H1 (cell line): ENCODE measurements around the gene SLC45A1. TPM values are rescaled to one million over a fixed set of nuclear protein-coding genes. Genes with fewer than 3 reads are reported as not detected.

ENCODE experiments used
- CTCF ChIA-PET: fragments of 300-600 bp; sonication (Branson Sonifier 250); formaldehyde crosslinking; loops from one replicate; lab custom pipeline; 2021; ENCODE audit not compliant: partially characterized antibody; lab: Charles Lee
- POLR2A ChIA-PET: fragments of 300-600 bp; sonication (Branson Sonifier 250); formaldehyde crosslinking; loops from one replicate; lab custom pipeline; 2021; ENCODE audit warnings: inconsistent platforms; ENCODE audit not compliant: partially characterized antibody; lab: Charles Lee
- DNase-seq, 2 experiments: peaks; one replicate each; pipeline versions ENCODE4 v3.0.0 to v3.0.0-alpha.2; 2010 to 2022; ENCODE audit warnings: low spot score in 2 of 2, low read depth in 1 of 2, mixed read lengths in 1 of 2
- FAIRE-seq: peaks from 2 replicates; lab custom pipeline; 2011; peaks lifted over from hg19 to GRCh38; lab: Jason Lieb, UNC
- H2AFZ ChIP-seq: 2 replicates; pipeline ENCODE4 v1.8.1; 2012; ENCODE audit warnings: low read length, inconsistent platforms
- H2AK5ac ChIP-seq: 2 replicates; pipeline ENCODE4 v1.6.1; 2013; ENCODE audit warnings: low read depth, low read length
- H2BK120ac ChIP-seq: replicated peaks from 2 replicates; pipeline ENCODE3; 2013; ENCODE audit warnings: low read depth, low read length, inconsistent platforms
- H2BK12ac ChIP-seq: 2 replicates; pipeline ENCODE4 v1.6.1; 2013; ENCODE audit warnings: low read depth, low read length
- H2BK15ac ChIP-seq: 2 replicates; pipeline ENCODE4 v1.6.1; 2013; ENCODE audit warnings: low read length
- H2BK20ac ChIP-seq: 2 replicates; pipeline ENCODE4 v1.6.1; 2013; ENCODE audit warnings: low read length
- H2BK5ac ChIP-seq: 2 replicates; pipeline ENCODE4 v1.6.1; 2013; ENCODE audit warnings: low read depth, low read length
- H3K14ac ChIP-seq: 2 replicates; pipeline ENCODE4 v1.6.1; 2013; ENCODE audit warnings: inconsistent platforms; ENCODE audit not compliant: insufficient read length
- H3K18ac ChIP-seq: 2 replicates; pipeline ENCODE4 v1.6.1; 2013; ENCODE audit warnings: low read length; ENCODE audit errors: extremely low read depth
- H3K23ac ChIP-seq: 2 replicates; pipeline ENCODE4 v1.6.1; 2013; ENCODE audit warnings: inconsistent platforms; ENCODE audit not compliant: insufficient read length
- H3K23me2 ChIP-seq: 2 replicates; pipeline ENCODE4 v1.6.1; 2013; ENCODE audit warnings: low read depth, low read length
- H3K27ac ChIP-seq: 2 replicates; pipeline ENCODE4 v1.6.1; 2011; ENCODE audit warnings: low read depth, low read length, inconsistent platforms
- H3K27me3 ChIP-seq, 4 experiments: replicated peaks in 1 of 4; 1 replicate in 1 of 4; 2 replicates in 3 of 4; pipeline versions ENCODE4 v1.6.1 to v1.8.1; 2011 to 2013; ENCODE audit warnings: low read length in 3 of 4, mild to moderate bottlenecking in 3 of 4, inconsistent platforms in 2 of 4, mixed read lengths in 2 of 4, moderate library complexity in 1 of 4; ENCODE audit not compliant: control insufficient read depth in 3 of 4, insufficient read depth in 3 of 4; ENCODE audit errors: extremely low read depth in 1 of 4
- H3K36me3 ChIP-seq, 4 experiments: 2 replicates each; pipeline versions ENCODE4 v1.6.1 to v1.8.1; 2011 to 2013; ENCODE audit warnings: mild to moderate bottlenecking in 4 of 4, low read length in 3 of 4, moderate library complexity in 2 of 4, control low read depth in 1 of 4, inconsistent platforms in 1 of 4; ENCODE audit not compliant: insufficient read depth in 4 of 4, control insufficient read depth in 2 of 4
- H3K4ac ChIP-seq: replicated peaks from 2 replicates; pipeline ENCODE3; 2013; ENCODE audit warnings: low read length, low read depth, mixed read lengths, inconsistent platforms; ENCODE audit not compliant: insufficient read length
- H3K4me1 ChIP-seq, 4 experiments: replicated peaks in 1 of 4; 1 replicate in 1 of 4; 2 replicates in 3 of 4; pipeline versions ENCODE4 v1.6.1 to v1.8.1; 2011 to 2013; ENCODE audit warnings: low read length in 3 of 4, inconsistent platforms in 2 of 4, mixed read lengths in 1 of 4; ENCODE audit not compliant: insufficient read depth in 4 of 4, control insufficient read depth in 3 of 4
- H3K4me2 ChIP-seq, 2 experiments: 2 replicates each; pipeline versions ENCODE4 v1.6.1 to v1.8.1; 2011 to 2013; ENCODE audit warnings: low read depth in 2 of 2, low read length in 2 of 2, control low read depth in 1 of 2, inconsistent platforms in 1 of 2, mild to moderate bottlenecking in 1 of 2; ENCODE audit not compliant: insufficient read depth in 1 of 2
- H3K4me3 ChIP-seq, 4 experiments: fragments of 200-600, 300-600 bp in 1 of 4; sonication (generic), shearing (Covaris generic), sonication (Bioruptor Twin) in 1 of 4; 2 replicates each; pipeline versions ENCODE4 v1.5.1 to v1.8.1; 2011 to 2016; ENCODE audit warnings: low read length in 4 of 4, low read depth in 3 of 4, control low read depth in 2 of 4, inconsistent platforms in 2 of 4, mild to moderate bottlenecking in 2 of 4, mixed read lengths in 1 of 4, moderate library complexity in 1 of 4; ENCODE audit not compliant: insufficient read depth in 2 of 4; ENCODE audit errors: extremely low read depth in 1 of 4
- H3K56ac ChIP-seq: replicated peaks from 2 replicates; pipeline ENCODE3; 2013; ENCODE audit warnings: low read depth, mild to moderate bottlenecking, mixed read lengths, low read length, inconsistent platforms; ENCODE audit not compliant: insufficient read length
- H3K79me1 ChIP-seq: 2 replicates; pipeline ENCODE4 v1.6.1; 2013; ENCODE audit warnings: low read depth, low read length, control low read depth
- H3K79me2 ChIP-seq, 2 experiments: 2 replicates each; pipeline versions ENCODE4 v1.6.1 to v1.8.1; 2012 to 2013; ENCODE audit warnings: low read length in 2 of 2, mild to moderate bottlenecking in 2 of 2, inconsistent platforms in 1 of 2; ENCODE audit not compliant: insufficient read depth in 2 of 2, control insufficient read depth in 1 of 2
- H3K9ac ChIP-seq, 4 experiments: replicated peaks in 1 of 4; 1 replicate in 1 of 4; 2 replicates in 3 of 4; pipeline versions ENCODE4 v1.6.1 to v1.8.1; 2011 to 2013; ENCODE audit warnings: low read depth in 3 of 4, low read length in 3 of 4, control low read depth in 2 of 4, mild to moderate bottlenecking in 2 of 4, moderate library complexity in 2 of 4, inconsistent platforms in 1 of 4; ENCODE audit errors: extremely low read depth in 1 of 4
- H3K9me3 ChIP-seq, 2 experiments: 2 replicates each; pipeline versions ENCODE4 v1.6.1 to v1.8.1; 2012 to 2013; ENCODE audit warnings: mild to moderate bottlenecking in 2 of 2, moderate library complexity in 2 of 2, control low read depth in 1 of 2, inconsistent platforms in 1 of 2, low read depth in 1 of 2, low read length in 1 of 2, mixed read lengths in 1 of 2; ENCODE audit not compliant: insufficient read depth in 2 of 2
- H4K20me1 ChIP-seq, 2 experiments: replicated peaks in 1 of 2; 2 replicates each; pipeline versions ENCODE3 to v1.8.1; 2011 to 2013; ENCODE audit warnings: inconsistent platforms in 2 of 2, low read length in 2 of 2, mild to moderate bottlenecking in 1 of 2; ENCODE audit not compliant: insufficient read depth in 2 of 2, control insufficient read depth in 1 of 2
- H4K5ac ChIP-seq: 2 replicates; pipeline ENCODE4 v1.6.1; 2013; ENCODE audit warnings: low read length, low read depth, mixed read lengths, inconsistent platforms; ENCODE audit not compliant: insufficient read length
- H4K8ac ChIP-seq: 2 replicates; pipeline ENCODE4 v1.8.0; 2013; ENCODE audit warnings: mild to moderate bottlenecking, moderate library complexity, low read length, inconsistent platforms; ENCODE audit not compliant: insufficient read depth; ENCODE audit errors: extremely low read depth
- H4K91ac ChIP-seq: replicated peaks from 2 replicates; pipeline ENCODE3; 2013; ENCODE audit warnings: low read length, mixed read lengths, inconsistent platforms; ENCODE audit not compliant: insufficient read length
- BACH1 ChIP-seq: IDR thresholded peaks from 2 replicates; pipeline ENCODE4 v1.6.1; 2012; ENCODE audit warnings: low read length, improper control_type of control experiment
- CBX8 ChIP-seq: fragments of 300-800, 300-1000 bp; sonication (generic); IDR thresholded peaks from 2 replicates; pipeline ENCODE4 v1.7.1; 2016; ENCODE audit warnings: low read depth, low read length, borderline replicate concordance
- GABPA ChIP-seq: IDR thresholded peaks from 2 replicates; pipeline ENCODE4 v1.6.1; 2011; ENCODE audit warnings: mild to moderate bottlenecking, low read length, moderate library complexity, borderline replicate concordance; ENCODE audit not compliant: insufficient read depth
- JUND ChIP-seq: IDR thresholded peaks from 2 replicates; pipeline ENCODE4 v1.6.1; 2011; ENCODE audit warnings: mild to moderate bottlenecking, improper control_type of control experiment, low read length
- MAFK ChIP-seq: IDR thresholded peaks from 2 replicates; pipeline ENCODE4 v1.6.1; 2012; ENCODE audit warnings: low read depth, mild to moderate bottlenecking, improper control_type of control experiment, low read length
- RNF2 ChIP-seq: fragments of 200-900, 300-1000 bp; sonication (generic); IDR thresholded peaks from 2 replicates; pipeline ENCODE4 v1.7.1; 2016; ENCODE audit warnings: borderline replicate concordance, low read depth, mild to moderate bottlenecking, antibody characterized with exemption, low read length; ENCODE audit not compliant: poor library complexity, severe bottlenecking; ENCODE audit errors: missing control alignments
- SIN3A ChIP-seq, 2 experiments: IDR thresholded peaks in 1 of 2; conservative IDR thresholded peaks in 1 of 2; 2 replicates each; pipeline ENCODE4 v1.6.1; 2011 to 2012; ENCODE audit warnings: low read length in 2 of 2, improper control_type of control experiment in 1 of 2, low read depth in 1 of 2, mild to moderate bottlenecking in 1 of 2
- SIRT6 ChIP-seq: IDR thresholded peaks from one replicate; pipeline ENCODE4 v1.7.1; 2012; ENCODE audit warnings: low read length, inconsistent platforms
- SIX5 ChIP-seq: IDR thresholded peaks from 2 replicates; pipeline ENCODE4 v1.6.1; 2011; ENCODE audit warnings: mild to moderate bottlenecking, low read depth, low read length
- SP2 ChIP-seq: IDR thresholded peaks from 2 replicates; pipeline ENCODE4 v1.6.1; 2012; ENCODE audit warnings: mild to moderate bottlenecking, low read length, inconsistent platforms
- TCF12 ChIP-seq: IDR thresholded peaks from 2 replicates; pipeline ENCODE4 v1.6.1; 2011; ENCODE audit warnings: low read depth, mild to moderate bottlenecking, low read length
- WGBS, 2 experiments: shearing (Covaris generic) in 1 of 2; methylation state at CpG; one replicate each; pipeline versions ENCODE4 v1.1.6 to v1.1.7; 2013 to 2015; ENCODE audit warnings: low lambda C conversion rate in 2 of 2, mixed read lengths in 2 of 2, inconsistent platforms in 1 of 2, low coverage in 1 of 2, missing lambda C conversion rate in 1 of 2; ENCODE audit not compliant: insufficient replicate concordance in 2 of 2, insufficient coverage in 1 of 2, insufficient read length in 1 of 2; ENCODE audit errors: extremely low coverage in 1 of 2, missing lambda C conversion rate in 1 of 2; 5-methylcytosine and 5-hydroxymethylcytosine counted together
- polyA plus RNA-seq, 7 experiments: library from polyadenylated mRNA; depleted of rRNA in 3 of 7; stranded (reverse) in 5 of 7; unstranded in 2 of 7; fragments of >200 nt in 5 of 7; fragments of 200-250 nt in 2 of 7; gene quantifications; 1 replicate in 5 of 7; 2 replicates in 1 of 7; 4 replicates in 1 of 7; pipeline versions ENCODE4 v1.2.1 to v1.2.3, GENCODE V29; 2011 to 2013; ENCODE audit warnings: missing spikeins in 2 of 7, mixed read lengths in 2 of 7
- total RNA-seq: library from RNA; stranded (reverse); fragmentation: NEBNext Ultra II Directional; extraction: Animal tissue kit (Norgen Biotek cat#: 25700); gene quantifications from 2 replicates; pipeline ENCODE4 v1.2.1, GENCODE V29; 2021

Gene SLC45A1
- total and polyA plus RNA-seq, 2 of the 8 experiments (the other 6 are each of a cell fraction or from before 2014, with no cell fraction given): 1.0 to 1.7 TPM

DNA sequence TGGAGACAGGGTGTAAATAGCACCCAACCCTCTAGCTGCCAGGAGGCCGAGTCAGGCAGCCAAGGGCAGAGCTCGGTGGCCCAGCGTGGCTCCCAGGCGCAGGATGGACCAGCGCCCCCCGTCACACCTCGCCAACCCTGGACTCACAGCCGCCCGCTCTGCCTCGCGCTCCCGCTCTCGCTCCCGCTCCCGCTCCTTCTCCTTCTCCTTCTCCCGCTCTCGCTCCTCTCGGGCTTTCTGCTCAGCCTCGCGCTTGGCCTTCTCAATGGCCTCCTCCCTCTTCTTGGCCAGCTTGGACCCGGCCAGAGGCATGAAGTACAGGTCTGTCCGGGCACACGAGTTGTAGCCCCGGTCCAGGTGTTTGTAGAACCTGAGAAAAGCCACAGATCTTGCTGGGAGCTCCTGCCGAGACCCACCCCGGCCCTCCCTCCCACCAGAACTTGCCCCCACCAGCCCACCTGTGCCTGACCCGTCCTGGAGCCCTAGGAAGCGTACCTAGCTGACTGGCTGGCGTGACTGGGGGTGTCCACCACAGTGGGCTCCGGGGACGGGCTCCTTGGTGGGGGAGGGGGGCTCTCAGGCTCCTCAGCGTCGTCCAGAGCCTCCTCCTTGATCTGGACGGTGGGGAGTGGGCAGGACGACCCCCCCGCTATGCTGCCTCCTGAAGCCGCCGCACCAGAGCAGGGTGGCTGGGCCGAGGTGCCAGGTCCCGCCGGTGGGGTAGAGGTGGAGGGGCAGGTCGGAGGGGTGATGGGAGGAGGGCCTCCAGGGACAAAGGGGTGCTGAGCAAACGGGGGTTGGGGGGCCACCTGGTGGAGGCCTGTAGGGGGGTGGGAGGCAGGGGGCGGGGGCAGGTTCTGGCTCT is 41.9 kb downstream of the SLC45A1 start:
- H2BK5ac ChIP-seq: 0 out of 2 replicates have a peak overlapping the region, but pooled peaks have one; percentile 44
- no peak overlapping the region for H3K4me3 ChIP-seq
- peaks cover 7 to 11% of the 10 kb centered on the region in 2 experiments for H4K20me1 ChIP-seq
- no peak overlapping the region for H3K27ac ChIP-seq
- no peak overlapping the region for H3K23ac ChIP-seq
- H3K79me1 ChIP-seq: peaks cover 3% of the 10 kb centered on the region; the same call in 1 of the 2 replicates
- H3K4me1 ChIP-seq: no peaks in the 10 kb centered on the region
- H3K4me2 ChIP-seq: no peak overlapping the region
- H2BK120ac ChIP-seq: no peak overlapping the region
- no peak overlapping the region for H2BK15ac ChIP-seq
- no peak overlapping the region for H3K18ac ChIP-seq
- FAIRE-seq (no peak), DNase-seq (no peak)
- peaks cover 16 to 75% (median 61%) of the 10 kb centered on the region in 4 experiments for H3K36me3 ChIP-seq
- TF ChIP-seq TCF12: no peak
- TF ChIP-seq CBX8: no peak
- TF ChIP-seq SP2: no peak
- no peak for TF ChIP-seq MAFK
- no peak for TF ChIP-seq BACH1
- TF ChIP-seq JUND: no peak
- TF ChIP-seq RNF2: no peak
- TF ChIP-seq SIN3A (conservative IDR thresholded peaks at IDR 0.05 in 1 of 2, IDR thresholded peaks at IDR 0.05 in 1 of 2; ENCODE audit: low read depth in 1 of 2, low read length in 2 of 2): no peak
- TF ChIP-seq GABPA: no peak
- no peak for TF ChIP-seq SIX5
- TF ChIP-seq SIRT6: no peak
- H3K9ac ChIP-seq: no peak overlapping the region
- 89% methylated on average over 37 of the region's 44 CpGs; no CpG with 5 or more reads in 1 of the 2 experiments for WGBS, 2 experiments
- H3K23me2 ChIP-seq: no peaks in the 10 kb centered on the region
- no peaks in the 10 kb centered on the region for H3K27me3 ChIP-seq
- ChIA-PET CTCF (interaction anchor here (0.8 to 6.1 kb wide), 7 partner anchors 8 to 166 kb away, joined by 3 to 42 read pairs (median 4); no protein-coding TSS in a partner anchor), POLR2A (interaction anchor here (1.0 to 1.5 kb wide), 2 partner anchors 8 to 10 kb away, joined by 3 to 7 read pairs; no protein-coding TSS in a partner anchor)
- H3K79me2 ChIP-seq: no peaks in the 10 kb centered on the region; a peak in 1 of 4 replicates
- H2BK20ac ChIP-seq: no peak overlapping the region
- H3K14ac ChIP-seq: no peak overlapping the region
- H2AK5ac ChIP-seq: no peak overlapping the region
- H3K9me3 ChIP-seq: no peaks in the 10 kb centered on the region
- no peak overlapping the region for H2AFZ ChIP-seq
- no peak overlapping the region for H4K5ac ChIP-seq
- H4K91ac ChIP-seq: no peak overlapping the region
- H4K8ac ChIP-seq: no peak overlapping the region
- no peak overlapping the region for H2BK12ac ChIP-seq
- H3K56ac ChIP-seq: no peak overlapping the region
- no peak overlapping the region for H3K4ac ChIP-seq
